PC-3 (cell line): ENCODE data around the gene TLE5. TPM values are rescaled to one million over a fixed set of nuclear protein-coding genes. Genes with fewer than 3 reads are reported as not detected.
A peak's percentile ranks its signal among the peaks of the same experiment; 100 is the strongest.

ENCODE experiments used
- ATAC-seq: fragments of 200-7000 bp; cut with Tn5 transposase; 2 replicates; pipeline ENCODE4 v1.9.1; 2020; ENCODE audit warnings: mild to moderate bottlenecking, moderate library complexity
- BruUV-seq: library from RNA; stranded (reverse); fragments of 400-500 nt; replicated peaks from 2 replicates; lab custom pipeline; 2021; lab: Mats Ljungman, UMichigan
- CTCF ChIA-PET: fragments of 300-600 bp; sonication (Branson Sonifier 250); formaldehyde crosslinking; loops from one replicate; lab custom pipeline; 2022; ENCODE audit warnings: antibody characterized with exemption; lab: Charles Lee
- POLR2A ChIA-PET: fragments of 300-600 bp; sonication (Branson Sonifier 250); formaldehyde crosslinking; loops from one replicate; lab custom pipeline; 2022; ENCODE audit warnings: antibody characterized with exemption; ENCODE audit not compliant: unreplicated experiment; lab: Charles Lee
- DNase-seq: peaks from one replicate; pipeline ENCODE4 v3.0.0-alpha.2; 2015
- H2AFZ ChIP-seq: fragments of 300-600 bp; sonication (generic); 2 replicates; pipeline ENCODE4 v1.6.0; 2016; ENCODE audit warnings: antibody characterized with exemption, low read length
- H3F3A ChIP-seq: fragments of 300-600 bp; sonication (generic); one replicate; pipeline ENCODE4 v1.6.0; 2017; ENCODE audit warnings: antibody characterized with exemption, low read length, control low read depth, mild to moderate bottlenecking; ENCODE audit not compliant: unreplicated experiment
- H3K27ac ChIP-seq: fragments of 300-600 bp; sonication (generic); 2 replicates; pipeline ENCODE4 v1.5.1; 2016; ENCODE audit warnings: mild to moderate bottlenecking, low read length
- H3K27me3 ChIP-seq: fragments of 300-600 bp; sonication (generic); 2 replicates; pipeline ENCODE4 v1.6.1; 2016; ENCODE audit warnings: low read length, mixed read lengths
- H3K36me3 ChIP-seq: fragments of 300-600 bp; sonication (generic); 2 replicates; pipeline ENCODE4 v1.6.1; 2016; ENCODE audit warnings: low read depth, mixed run types, low read length, mixed read lengths
- H3K4me1 ChIP-seq: fragments of 300-600 bp; sonication (generic); 2 replicates; pipeline ENCODE4 v1.5.1; 2016; ENCODE audit warnings: low read length; ENCODE audit not compliant: insufficient read depth
- H3K4me2 ChIP-seq: fragments of 300-600 bp; sonication (generic); 2 replicates; pipeline ENCODE4 v1.6.0; 2016; ENCODE audit warnings: low read length
- H3K4me3 ChIP-seq: fragments of 300-600 bp; sonication (generic); 2 replicates; pipeline ENCODE4 v1.5.1; 2016; ENCODE audit warnings: mild to moderate bottlenecking, low read length, mixed read lengths
- H3K79me2 ChIP-seq: fragments of 300-600 bp; sonication (generic); 2 replicates; pipeline ENCODE4 v1.6.1; 2017; ENCODE audit warnings: low read length, mixed read lengths
- H3K9ac ChIP-seq: fragments of 300-600 bp; sonication (generic); 2 replicates; pipeline ENCODE4 v1.6.0; 2016; ENCODE audit warnings: mild to moderate bottlenecking, low read length
- H3K9me2 ChIP-seq: fragments of 300-600 bp; sonication (generic); replicated peaks from 2 replicates; pipeline ENCODE4 v1.6.1; 2016; ENCODE audit warnings: mixed run types, low read length, mixed read lengths
- H3K9me3 ChIP-seq: fragments of 300-600 bp; sonication (generic); 2 replicates; pipeline ENCODE4 v1.6.1; 2016; ENCODE audit warnings: low read length, mixed read lengths
- H4K20me1 ChIP-seq: fragments of 300-600 bp; sonication (generic); 2 replicates; pipeline ENCODE4 v1.6.1; 2016; ENCODE audit warnings: low read length, mixed read lengths
- CTCF ChIP-seq: fragments of 300-600 bp; sonication (generic); conservative IDR thresholded peaks from 2 replicates; pipeline ENCODE4 v1.5.1; 2017; ENCODE audit warnings: antibody characterized with exemption, low read depth, mild to moderate bottlenecking, low read length
- EZH2 ChIP-seq: fragments of 300-600 bp; sonication (generic); IDR thresholded peaks from one replicate; pipeline ENCODE4 v1.6.1; 2017; ENCODE audit warnings: antibody characterized with exemption, mild to moderate bottlenecking, low read length; ENCODE audit not compliant: unreplicated experiment
- EZH2phosphoT487 ChIP-seq: fragments of 300-600 bp; sonication (generic); IDR thresholded peaks from 2 replicates; pipeline ENCODE4 v1.6.1; 2018; ENCODE audit warnings: mild to moderate bottlenecking, antibody characterized with exemption, low read length, borderline replicate concordance
- intact Hi-C: fragments of 100-400 bp; cut with micrococcal nuclease; formaldehyde crosslinking; loops from 2 replicates; pipeline ENCODE4 v1.9.0; 2023
- total RNA-seq: library from RNA; depleted of rRNA; stranded (reverse); fragments of >200 nt; gene quantifications from 2 replicates; pipeline ENCODE4 v1.2.3, GENCODE V29; 2014

The TLE5 gene
- total RNA-seq, 1 experiment from 2014 or later = 351 TPM

DNA sequence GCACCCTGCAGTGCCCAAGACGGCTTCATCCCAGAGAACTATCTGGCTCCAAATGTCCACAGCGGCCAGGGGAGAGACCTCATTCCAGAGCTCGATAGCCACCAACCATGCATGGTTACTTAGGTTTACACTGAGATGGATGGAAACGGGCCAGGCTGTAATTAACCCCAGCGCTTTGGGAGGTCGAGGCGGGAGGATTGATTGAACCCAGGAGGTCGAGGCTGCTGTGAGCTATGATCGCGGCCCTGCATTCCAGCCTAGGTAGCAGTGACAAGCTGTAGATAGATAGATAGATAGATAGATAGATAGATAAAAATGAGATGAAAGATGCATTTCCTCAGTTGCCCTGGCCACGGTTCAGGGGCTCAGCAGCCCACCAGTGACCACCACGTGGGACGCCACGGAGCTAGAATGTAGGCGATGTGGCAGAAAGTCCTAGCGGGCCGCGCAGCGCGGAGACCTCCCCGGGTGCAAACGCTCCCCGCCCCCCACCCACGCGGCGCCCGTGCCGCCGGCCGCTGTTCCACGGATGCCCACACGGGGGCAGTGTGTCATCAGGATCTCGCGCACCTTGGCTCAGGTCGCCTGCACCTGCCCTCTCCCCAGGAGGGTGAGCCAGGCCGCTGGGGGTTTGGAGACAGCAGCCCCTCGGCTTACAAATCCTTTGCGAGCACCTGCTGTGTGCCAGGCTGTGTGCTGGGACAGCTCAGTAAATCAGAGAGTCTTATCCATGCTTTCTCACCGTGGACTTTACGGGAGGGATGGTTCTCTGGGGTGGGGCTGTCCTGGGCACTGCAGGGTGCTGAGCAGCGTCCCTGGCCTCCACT, 13.5 kb upstream of the TLE5 start:
- Histone ChIP-seq H2AFZ (peak overlapping the region; percentile 89), H3K9me3 (no peaks in the 10 kb centered on the region), H4K20me1 (no peaks in the 10 kb centered on the region), H3K36me3 (no peaks in the 10 kb centered on the region), H3K9ac (no peak overlapping the region), H3K4me3 (peak overlapping the region; percentile 56; the same call in 1 of the 2 replicates), H3K79me2 (no peaks in the 10 kb centered on the region), H3K27me3 (no peaks in the 10 kb centered on the region), H3K4me1 (no peaks in the 10 kb centered on the region), H3K9me2 (no peaks in the 10 kb centered on the region), H3K27ac (no peak overlapping the region), H3K4me2 (peak overlapping the region; percentile 77), H3F3A (no peaks in the 10 kb centered on the region)
- intact Hi-C loops = no loop called here
- ChIA-PET POLR2A (interaction anchor here (0.6 kb wide), 2 partner anchors 40 to 88 kb away, joined by 3 to 5 read pairs; no protein-coding TSS in a partner anchor), CTCF (interaction anchor here (1.0 kb wide), 1 partner anchor 28 kb away, joined by 3 read pairs; no protein-coding TSS in a partner anchor)
- TF ChIP-seq CTCF (peak; percentile 80), EZH2phosphoT487 (no peak), EZH2 (no peak)
- peak; percentile 57 for DNase-seq
- peak; percentile 80 for ATAC-seq
- BruUV-seq = no TSS peak

GRCh38 chr19:3073931-3074595, 11.8 kb upstream of the TLE5 start:
- Histone ChIP-seq H4K20me1 (no peaks in the 10 kb centered on the region), H3F3A (no peaks in the 10 kb centered on the region), H3K9me3 (no peaks in the 10 kb centered on the region), H3K9ac (no peak overlapping the region), H3K4me2 (no peak overlapping the region), H3K27me3 (no peaks in the 10 kb centered on the region), H3K4me3 (no peak overlapping the region), H3K36me3 (no peaks in the 10 kb centered on the region), H2AFZ (no peak overlapping the region), H3K79me2 (no peaks in the 10 kb centered on the region), H3K4me1 (no peaks in the 10 kb centered on the region), H3K27ac (no peak overlapping the region), H3K9me2 (no peaks in the 10 kb centered on the region)
- intact Hi-C loops = no loop called here
- no peak for ATAC-seq
- BruUV-seq = no TSS peak
- no peak for DNase-seq
- TF ChIP-seq EZH2phosphoT487 (no peak), EZH2 (no peak), CTCF (no peak)
- ChIA-PET CTCF (no interaction called here), POLR2A (no interaction called here)

- no peaks in the 10 kb centered on the region for H3F3A ChIP-seq
- ATAC-seq (no peak), DNase-seq (no peak)
- no peak overlapping the region for H3K4me2 ChIP-seq
- CTCF ChIA-PET = no interaction called here
- H3K9me3 ChIP-seq = no peaks in the 10 kb centered on the region
- no peak overlapping the region for H3K9ac ChIP-seq
- H3K4me3 ChIP-seq = no peak overlapping the region
- no peaks in the 10 kb centered on the region for H3K27me3 ChIP-seq
- no peaks in the 10 kb centered on the region for H3K4me1 ChIP-seq
- intact Hi-C loops = no loop called here
- no peaks in the 10 kb centered on the region for H3K9me2 ChIP-seq
- no TSS peak for BruUV-seq
- TF ChIP-seq CTCF (no peak), EZH2 (no peak), EZH2phosphoT487 (no peak)
- POLR2A ChIA-PET = no interaction called here
- no peaks in the 10 kb centered on the region for H4K20me1 ChIP-seq
- no peaks in the 10 kb centered on the region for H3K36me3 ChIP-seq
- H3K27ac ChIP-seq = no peak overlapping the region
- no peaks in the 10 kb centered on the region for H3K79me2 ChIP-seq
- no peak overlapping the region for H2AFZ ChIP-seq
Observed at GRCh38 chr19:3073159-3073563, 10.9 kb upstream of the TLE5 start.
